Prostate gland (tissue), 2 donors: Measurements from ENCODE around the gene FTCDNL1.

Source experiments
- POLR2A ChIP-seq: fragments of 450-650 bp; IDR thresholded peaks from one replicate; pipeline ENCODE4 v1.6.1; 2016; ENCODE audit warnings: antibody characterized with exemption, mild to moderate bottlenecking
- TF ChIP-seq, protein P1 (sequence below), 4 experiments: fragments of 200-600 bp in 2 of 4; fragments of 450-650 bp in 2 of 4; sonication (generic) in 2 of 4; IDR thresholded peaks; 1 replicate in 3 of 4; 2 replicates in 1 of 4; pipeline ENCODE4 v1.5.1; 2016 to 2019; ENCODE audit warnings: antibody characterized with exemption in 4 of 4, mild to moderate bottlenecking in 2 of 4, moderate library complexity in 2 of 4

DNA sequence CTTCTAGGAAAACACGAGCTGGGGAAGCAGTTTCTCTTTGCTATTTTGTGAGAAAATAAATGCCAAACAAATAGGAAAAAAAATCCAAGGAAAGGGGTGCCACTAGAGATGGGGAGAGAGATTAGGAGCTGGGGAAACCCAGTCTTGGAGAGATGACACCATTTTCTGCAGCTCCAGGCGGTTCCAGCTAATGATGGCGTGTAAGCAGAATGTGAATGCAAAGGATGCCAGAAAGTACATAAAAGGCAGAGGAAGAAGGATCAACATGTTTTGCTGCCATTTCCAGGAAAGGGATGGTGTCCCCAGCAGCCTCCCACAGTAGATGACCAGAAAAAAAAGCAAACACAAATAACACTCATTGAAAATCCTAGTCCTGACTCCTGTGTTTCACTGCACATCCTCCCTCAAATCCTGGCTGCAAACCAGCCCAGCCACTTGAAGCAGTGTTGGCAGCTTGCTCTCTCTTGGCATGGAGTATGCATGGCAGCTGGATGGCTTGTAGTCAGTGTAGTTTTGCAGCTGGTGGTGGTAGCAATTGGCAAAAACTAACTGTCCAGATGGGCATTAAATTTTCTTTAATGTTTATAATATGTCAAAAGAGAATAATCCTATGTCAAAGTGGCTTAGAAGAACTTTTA lies 93.6 kb downstream of the FTCDNL1 start:
- TF ChIP-seq, protein P1, sequence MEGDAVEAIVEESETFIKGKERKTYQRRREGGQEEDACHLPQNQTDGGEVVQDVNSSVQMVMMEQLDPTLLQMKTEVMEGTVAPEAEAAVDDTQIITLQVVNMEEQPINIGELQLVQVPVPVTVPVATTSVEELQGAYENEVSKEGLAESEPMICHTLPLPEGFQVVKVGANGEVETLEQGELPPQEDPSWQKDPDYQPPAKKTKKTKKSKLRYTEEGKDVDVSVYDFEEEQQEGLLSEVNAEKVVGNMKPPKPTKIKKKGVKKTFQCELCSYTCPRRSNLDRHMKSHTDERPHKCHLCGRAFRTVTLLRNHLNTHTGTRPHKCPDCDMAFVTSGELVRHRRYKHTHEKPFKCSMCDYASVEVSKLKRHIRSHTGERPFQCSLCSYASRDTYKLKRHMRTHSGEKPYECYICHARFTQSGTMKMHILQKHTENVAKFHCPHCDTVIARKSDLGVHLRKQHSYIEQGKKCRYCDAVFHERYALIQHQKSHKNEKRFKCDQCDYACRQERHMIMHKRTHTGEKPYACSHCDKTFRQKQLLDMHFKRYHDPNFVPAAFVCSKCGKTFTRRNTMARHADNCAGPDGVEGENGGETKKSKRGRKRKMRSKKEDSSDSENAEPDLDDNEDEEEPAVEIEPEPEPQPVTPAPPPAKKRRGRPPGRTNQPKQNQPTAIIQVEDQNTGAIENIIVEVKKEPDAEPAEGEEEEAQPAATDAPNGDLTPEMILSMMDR (IDR thresholded peaks at IDR 0.05): no peak
- no peak for TF ChIP-seq POLR2A
